ENCODE results near the gene TPCN2.

The TPCN2 gene

GRCh38 chr11:69173925-69174581 lies 125.3 kb downstream of the TPCN2 start:
- TF ChIP-seq TAF1 (IDR thresholded peaks at IDR 0.05; ENCODE audit: borderline replicate concordance, insufficient read depth, low read length): no peak

GRCh38 chr11:69174841-69175240 lies 126.1 kb downstream of the TPCN2 start:
- no peak for TF ChIP-seq POLR2AphosphoS5 (IDR thresholded peaks at IDR 0.05; ENCODE audit: low read depth, low read length)
- TF ChIP-seq REST (IDR thresholded peaks at IDR 0.05; ENCODE audit: insufficient read depth in 1 of 2, low read depth in 2 of 2, low read length in 2 of 2): no peak
- no peak for TF ChIP-seq SIN3A (IDR thresholded peaks at IDR 0.05; ENCODE audit: borderline replicate concordance, insufficient read depth, low read length)
- TF ChIP-seq FOXP2 (optimal IDR thresholded peaks at IDR 0.05; ENCODE audit: borderline replicate concordance, extremely low read depth, extremely low read length, insufficient read depth): no peak
- TF ChIP-seq TAF1 (IDR thresholded peaks at IDR 0.05; ENCODE audit: borderline replicate concordance, insufficient read depth, low read length): no peak

- TF ChIP-seq SIN3A (IDR thresholded peaks at IDR 0.05; ENCODE audit: borderline replicate concordance, insufficient read depth, low read length) (no peak), FOXP2 (optimal IDR thresholded peaks at IDR 0.05; ENCODE audit: borderline replicate concordance, extremely low read depth, extremely low read length, insufficient read depth) (no peak), TAF1 (IDR thresholded peaks at IDR 0.05; ENCODE audit: borderline replicate concordance, insufficient read depth, low read length) (no peak), REST (IDR thresholded peaks at IDR 0.05; ENCODE audit: insufficient read depth in 1 of 2, low read depth in 2 of 2, low read length in 2 of 2) (no peak), POLR2AphosphoS5 (IDR thresholded peaks at IDR 0.05; ENCODE audit: low read depth, low read length) (no peak)
Observed at GRCh38 chr11:69178819-69179482, 130.2 kb downstream of the TPCN2 start.

- TF ChIP-seq TAF1 (IDR thresholded peaks at IDR 0.05; ENCODE audit: borderline replicate concordance, insufficient read depth, low read length): no peak
- no peak for TF ChIP-seq REST (IDR thresholded peaks at IDR 0.05; ENCODE audit: insufficient read depth in 1 of 2, low read depth in 2 of 2, low read length in 2 of 2)
- no peak for TF ChIP-seq SIN3A (IDR thresholded peaks at IDR 0.05; ENCODE audit: borderline replicate concordance, insufficient read depth, low read length)
- no peak for TF ChIP-seq FOXP2 (optimal IDR thresholded peaks at IDR 0.05; ENCODE audit: borderline replicate concordance, extremely low read depth, extremely low read length, insufficient read depth)
- TF ChIP-seq POLR2AphosphoS5 (IDR thresholded peaks at IDR 0.05; ENCODE audit: low read depth, low read length): no peak
Observed at GRCh38 chr11:69180226-69180625, 131.5 kb downstream of the TPCN2 start.

GRCh38 chr11:69180726-69181125 lies 132.0 kb downstream of the TPCN2 start:
- TF ChIP-seq TAF1 (IDR thresholded peaks at IDR 0.05; ENCODE audit: borderline replicate concordance, insufficient read depth, low read length) (no peak), REST (IDR thresholded peaks at IDR 0.05; ENCODE audit: insufficient read depth in 1 of 2, low read depth in 2 of 2, low read length in 2 of 2) (no peak), POLR2AphosphoS5 (IDR thresholded peaks at IDR 0.05; ENCODE audit: low read depth, low read length) (no peak), SIN3A (IDR thresholded peaks at IDR 0.05; ENCODE audit: borderline replicate concordance, insufficient read depth, low read length) (no peak), FOXP2 (optimal IDR thresholded peaks at IDR 0.05; ENCODE audit: borderline replicate concordance, extremely low read depth, extremely low read length, insufficient read depth) (no peak)

Measured in PFSK-1 (cell line).